Activated B cell treated with CpG ODN at 0.5 μM for 24 hours (primary cell): ENCODE data around the gene TPSG1. TPM values are rescaled to one million over a fixed set of nuclear protein-coding genes. Genes with fewer than 3 reads are reported as not detected.
"Not testable (repeated sequence)": the region's sequence is repeated elsewhere in the genome, so short reads cannot be mapped to it uniquely, and the experiment has no call there.

Experiments
- ATAC-seq: fragments of 200-7000 bp; cut with Tn5 transposase; one replicate; pipeline ENCODE4 v1.10.0; 2021; ENCODE audit warnings: low read depth, mild to moderate bottlenecking, moderate library complexity
- CTCF ChIA-PET: fragments of 350-600 bp; sonication (Branson Sonifier 250); formaldehyde crosslinking; loops from one replicate; lab custom pipeline; 2021; ENCODE audit warnings: antibody characterized with exemption; lab: Charles Lee
- POLR2A ChIA-PET: fragments of 350-600 bp; sonication (Branson Sonifier 250); formaldehyde crosslinking; loops from one replicate; lab custom pipeline; 2021; ENCODE audit warnings: antibody characterized with exemption; lab: Charles Lee
- DNase-seq: peaks from one replicate; pipeline ENCODE4 v3.0.0; 2022
- H3K27ac Mint-ChIP-seq: one replicate; pipeline ENCODE4 v1.8.0; 2020; ENCODE audit warnings: mixed read lengths
- H3K27me3 Mint-ChIP-seq: one replicate; pipeline ENCODE4 v1.8.0; 2021; ENCODE audit warnings: mixed read lengths
- H3K36me3 Mint-ChIP-seq: one replicate; pipeline ENCODE4 v1.8.0; 2021; ENCODE audit warnings: low read depth, mixed read lengths
- H3K4me1 Mint-ChIP-seq: one replicate; pipeline ENCODE4 v1.8.0; 2021; ENCODE audit warnings: mixed read lengths
- H3K4me3 Mint-ChIP-seq: one replicate; pipeline ENCODE4 v1.8.0; 2020; ENCODE audit warnings: mild to moderate bottlenecking, mixed read lengths
- H3K9me3 Mint-ChIP-seq: one replicate; pipeline ENCODE4 v1.8.0; 2020; ENCODE audit warnings: mixed read lengths
- CTCF ChIP-seq: fragments of 200-600 bp; IDR thresholded peaks from one replicate; pipeline ENCODE4 v1.8.0; 2022; ENCODE audit warnings: antibody characterized with exemption, mild to moderate bottlenecking
- intact Hi-C: fragments of 100-400 bp; cut with micrococcal nuclease; formaldehyde crosslinking; loops from one replicate; pipeline ENCODE4 v1.15.1; 2024
- total RNA-seq: library from RNA; stranded (reverse); gene quantifications from 2 replicates; pipeline ENCODE4 v1.2.3, GENCODE V29; 2022

TPSG1 gene
- total RNA-seq, 1 donor from 2014 or later: not detected

GRCh38 chr16:1192384-1193073 lies 32.5 kb downstream of the TPSG1 start:
- POLR2A ChIA-PET: no interaction called here
- H3K36me3 Mint-ChIP-seq: no peaks in the 10 kb centered on the region
- H3K27me3 Mint-ChIP-seq: peaks cover 3% of the 10 kb centered on the region
- H3K4me1 Mint-ChIP-seq: no peaks in the 10 kb centered on the region
- DNase-seq (no peak), ATAC-seq (no peak)
- CTCF ChIA-PET: no interaction called here
- TF ChIP-seq CTCF: no peak
- no peak overlapping the region for H3K27ac Mint-ChIP-seq
- intact Hi-C loops: no loop called here
- no peaks in the 10 kb centered on the region for H3K9me3 Mint-ChIP-seq
- no peak overlapping the region for H3K4me3 Mint-ChIP-seq

- H3K27ac Mint-ChIP-seq, POLR2A ChIA-PET, DNase-seq, H3K4me3 Mint-ChIP-seq, H3K27me3 Mint-ChIP-seq, H3K4me1 Mint-ChIP-seq, ATAC-seq, CTCF ChIA-PET, H3K9me3 Mint-ChIP-seq, intact Hi-C loops, H3K36me3 Mint-ChIP-seq: not testable (repeated sequence)
Observed at GRCh38 chr16:1190789-1191188, 34.3 kb downstream of the TPSG1 start.

GRCh38 chr16:1189455-1189854 lies 35.6 kb downstream of the TPSG1 start:
- no peak for TF ChIP-seq CTCF
- ATAC-seq (no peak), DNase-seq (no peak)
- Mint-ChIP-seq H3K27ac (no peak overlapping the region), H3K36me3 (no peaks in the 10 kb centered on the region), H3K9me3 (no peaks in the 10 kb centered on the region), H3K4me1 (no peaks in the 10 kb centered on the region), H3K4me3 (no peak overlapping the region), H3K27me3 (peaks cover 3% of the 10 kb centered on the region)
- ChIA-PET POLR2A (no interaction called here), CTCF (no interaction called here)
- intact Hi-C loops: no loop called here

GRCh38 chr16:1188432-1189189 lies 36.5 kb downstream of the TPSG1 start:
- intact Hi-C loops: no loop called here
- ATAC-seq (peak; percentile 57), DNase-seq (peak; percentile 46)
- ChIA-PET POLR2A (no interaction called here), CTCF (no interaction called here)
- H3K9me3 Mint-ChIP-seq: no peaks in the 10 kb centered on the region
- H3K4me1 Mint-ChIP-seq: no peaks in the 10 kb centered on the region
- TF ChIP-seq CTCF: no peak
- no peaks in the 10 kb centered on the region for H3K36me3 Mint-ChIP-seq
- no peak overlapping the region for H3K4me3 Mint-ChIP-seq
- peaks cover 3% of the 10 kb centered on the region for H3K27me3 Mint-ChIP-seq
- no peak overlapping the region for H3K27ac Mint-ChIP-seq

- ATAC-seq, H3K27me3 Mint-ChIP-seq, H3K4me1 Mint-ChIP-seq, POLR2A ChIA-PET, DNase-seq, CTCF ChIA-PET, H3K27ac Mint-ChIP-seq, H3K9me3 Mint-ChIP-seq, intact Hi-C loops, H3K36me3 Mint-ChIP-seq, H3K4me3 Mint-ChIP-seq: not testable (repeated sequence)
Observed at GRCh38 chr16:1185460-1186207, 39.4 kb downstream of the TPSG1 start.

GRCh38 chr16:1184980-1185379 lies 40.1 kb downstream of the TPSG1 start:
- Mint-ChIP-seq H3K27me3 (no peaks in the 10 kb centered on the region), H3K27ac (no peak overlapping the region), H3K4me3 (no peak overlapping the region), H3K4me1 (no peaks in the 10 kb centered on the region), H3K36me3 (no peaks in the 10 kb centered on the region), H3K9me3 (no peaks in the 10 kb centered on the region)
- intact Hi-C loops: no loop called here
- no peak for DNase-seq
- no peak for ATAC-seq
- CTCF ChIA-PET: no interaction called here
- POLR2A ChIA-PET: no interaction called here
- TF ChIP-seq CTCF: no peak
